ENCODE results near the gene SKOR1. TPM values are rescaled to one million over a fixed set of nuclear protein-coding genes. Genes with fewer than 3 reads are reported as not detected.

The SKOR1 gene
- total and polyA plus RNA-seq, 10 of the 15 experiments (the other 5 are each of a cell fraction or from before 2014, with no cell fraction given) = 0.04 to 0.36 (median 0.10) TPM; not detected in 4

GRCh38 chr15:67801142-67801541, 24.2 kb upstream of the SKOR1 start:
- no peak overlapping the region for H3K9ac ChIP-seq (ENCODE audit: control insufficient read depth, insufficient read depth, low read length)
- RAD21 ChIA-PET (ENCODE audit: unreplicated experiment) = no interaction called here
- FAIRE-seq (no peak), ATAC-seq (no peak), DNase-seq (ENCODE audit: low read depth, low spot score) (no peak)
- in situ Hi-C loops (cut with MboI) = no loop called here
- H4K20me1 ChIP-seq (ENCODE audit: control insufficient read depth, insufficient read depth) = no peaks in the 10 kb centered on the region
- 97% methylated on average over 2 of the region's 2 CpGs for WGBS (ENCODE audit: insufficient coverage, insufficient replicate concordance, low lambda C conversion rate, missing lambda C conversion rate)
- no TSS peak for BruUV-seq (replicated peaks)
- CTCF ChIA-PET = no interaction called here
- H3K4me2 ChIP-seq (ENCODE audit: control insufficient read depth, insufficient read depth) = no peak overlapping the region
- H3K36me3 ChIP-seq (ENCODE audit: control insufficient read depth in 2 of 2, insufficient read depth in 2 of 2, low read length in 1 of 2) = no peaks in the 10 kb centered on the region; a peak in 2 of 4 replicates
- no peak overlapping the region for H3K4me3 ChIP-seq
- POLR2A ChIA-PET = no interaction called here
- H2AFZ ChIP-seq (ENCODE audit: control insufficient read depth, low read depth, low read length) = no peak overlapping the region
- SMC1A ChIA-PET (ENCODE audit: uncharacterized antibody, unreplicated experiment) = interaction anchor here (1.0 kb wide), 1 partner anchor 20 kb away, joined by 3 read pairs; no protein-coding TSS in a partner anchor
- intact Hi-C loops (cut with micrococcal nuclease; ENCODE audit: unreplicated experiment) = no loop called here
- H3K27ac ChIP-seq (ENCODE audit: control insufficient read depth, insufficient read depth) = no peak overlapping the region
- no peaks in the 10 kb centered on the region for H3K27me3 ChIP-seq (replicated peaks in 1 of 2; ENCODE audit: control insufficient read depth in 2 of 2, insufficient read depth in 2 of 2, low read length in 1 of 2)
- H3K4me1 ChIP-seq (ENCODE audit: control insufficient read depth, insufficient read depth, low read length) = peaks cover 5% of the 10 kb centered on the region
- no peaks in the 10 kb centered on the region for H3K79me2 ChIP-seq (ENCODE audit: control insufficient read depth, insufficient read depth, low read length)
- no peaks in the 10 kb centered on the region for H3K9me3 ChIP-seq (replicated peaks; ENCODE audit: control insufficient read depth, insufficient read depth, low read length)
- no peak for TF ChIP-seq TBL1XR1 (IDR thresholded peaks at IDR 0.05; ENCODE audit: low read depth, low read length)
- TF ChIP-seq PAX8 (IDR thresholded peaks at IDR 0.05) = no peak
- TF ChIP-seq MTA3 (IDR thresholded peaks at IDR 0.05; ENCODE audit: borderline replicate concordance, low read length) = no peak

GRCh38 chr15:67801926-67802914, 23.1 kb upstream of the SKOR1 start:
- WGBS (ENCODE audit: insufficient coverage, insufficient replicate concordance, low lambda C conversion rate, missing lambda C conversion rate) = 87% methylated on average over 19 of the region's 19 CpGs
- DNase-seq (ENCODE audit: low read depth, low spot score) = no peak
- H3K36me3 ChIP-seq (ENCODE audit: control insufficient read depth in 2 of 2, insufficient read depth in 2 of 2, low read length in 1 of 2) = no peaks in the 10 kb centered on the region; a peak in 2 of 4 replicates
- H3K27ac ChIP-seq (ENCODE audit: control insufficient read depth, insufficient read depth) = no peak overlapping the region
- ChIA-PET POLR2A (no interaction called here), CTCF (no interaction called here), SMC1A (ENCODE audit: uncharacterized antibody, unreplicated experiment) (interaction anchor here (1.0 kb wide), 1 partner anchor 21 kb away, joined by 3 read pairs; no protein-coding TSS in a partner anchor), RAD21 (ENCODE audit: unreplicated experiment) (no interaction called here)
- no peaks in the 10 kb centered on the region for H3K79me2 ChIP-seq (ENCODE audit: control insufficient read depth, insufficient read depth, low read length)
- no peak for FAIRE-seq
- BruUV-seq (replicated peaks) = no TSS peak
- intact Hi-C loops (cut with micrococcal nuclease; ENCODE audit: unreplicated experiment) (no loop called here), in situ Hi-C loops (cut with MboI) (no loop called here)
- H4K20me1 ChIP-seq (ENCODE audit: control insufficient read depth, insufficient read depth) = no peaks in the 10 kb centered on the region
- no peak overlapping the region for H2AFZ ChIP-seq (ENCODE audit: control insufficient read depth, low read depth, low read length)
- no peak for ATAC-seq
- no peaks in the 10 kb centered on the region for H3K27me3 ChIP-seq (replicated peaks in 1 of 2; ENCODE audit: control insufficient read depth in 2 of 2, insufficient read depth in 2 of 2, low read length in 1 of 2)
- TF ChIP-seq TAF1 (IDR thresholded peaks at IDR 0.05; ENCODE audit: borderline replicate concordance, low read depth, low read length) (no peak), EGR1 (IDR thresholded peaks at IDR 0.05; ENCODE audit: borderline replicate concordance in 1 of 2, low read depth in 2 of 2, low read length in 2 of 2) (no peak), CREB1 (IDR thresholded peaks at IDR 0.05; ENCODE audit: low read depth) (no peak), TARDBP (IDR thresholded peaks at IDR 0.05; ENCODE audit: borderline replicate concordance) (no peak), ZBTB33 (IDR thresholded peaks at IDR 0.05) (no peak)
- TF ChIP-seq, protein P1, sequence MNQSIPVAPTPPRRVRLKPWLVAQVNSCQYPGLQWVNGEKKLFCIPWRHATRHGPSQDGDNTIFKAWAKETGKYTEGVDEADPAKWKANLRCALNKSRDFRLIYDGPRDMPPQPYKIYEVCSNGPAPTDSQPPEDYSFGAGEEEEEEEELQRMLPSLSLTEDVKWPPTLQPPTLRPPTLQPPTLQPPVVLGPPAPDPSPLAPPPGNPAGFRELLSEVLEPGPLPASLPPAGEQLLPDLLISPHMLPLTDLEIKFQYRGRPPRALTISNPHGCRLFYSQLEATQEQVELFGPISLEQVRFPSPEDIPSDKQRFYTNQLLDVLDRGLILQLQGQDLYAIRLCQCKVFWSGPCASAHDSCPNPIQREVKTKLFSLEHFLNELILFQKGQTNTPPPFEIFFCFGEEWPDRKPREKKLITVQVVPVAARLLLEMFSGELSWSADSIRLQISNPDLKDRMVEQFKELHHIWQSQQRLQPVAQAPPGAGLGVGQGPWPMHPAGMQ (IDR thresholded peaks at IDR 0.05; ENCODE audit: borderline replicate concordance) = no peak
- no peak overlapping the region for H3K9ac ChIP-seq (ENCODE audit: control insufficient read depth, insufficient read depth, low read length)
- no peak overlapping the region for H3K4me3 ChIP-seq
- peaks cover 5% of the 10 kb centered on the region for H3K4me1 ChIP-seq (ENCODE audit: control insufficient read depth, insufficient read depth, low read length)
- H3K4me2 ChIP-seq (ENCODE audit: control insufficient read depth, insufficient read depth) = no peak overlapping the region
- no peaks in the 10 kb centered on the region for H3K9me3 ChIP-seq (replicated peaks; ENCODE audit: control insufficient read depth, insufficient read depth, low read length)

All from GM12878 (cell line).